DMS153 treated with DMSO at 0.1 percent for 48 hours (cell line): ENCODE data around the gene LHB.
A peak's percentile ranks its signal among the peaks of the same experiment; 100 is the strongest.

Source experiments
- DNase-seq: peaks from one replicate; lab custom pipeline; 2025; ENCODE audit not compliant: unreplicated experiment; lab: John Stamatoyannopoulos, UW

Gene LHB

GRCh38 chr19:48986211-48986610 is 30.7 kb downstream of the LHB start:
- DNase-seq, result no peak

- no peak for DNase-seq
Measured at GRCh38 chr19:48985711-48986110, 31.2 kb downstream of the LHB start.

- no peak for DNase-seq
Measured at GRCh38 chr19:48982280-48982679, 34.6 kb downstream of the LHB start.

- DNase-seq, result no peak
Measured at GRCh38 chr19:48977061-48977460, 39.8 kb downstream of the LHB start.

GRCh38 chr19:48975947-48976847 is 40.7 kb downstream of the LHB start:
- peak; percentile 13 for DNase-seq

GRCh38 chr19:48970923-48971395 is 45.9 kb downstream of the LHB start:
- DNase-seq, result peak; percentile 64

GRCh38 chr19:48970139-48970766 is 46.6 kb downstream of the LHB start:
- no peak for DNase-seq

GRCh38 chr19:48969276-48970138 is 47.4 kb downstream of the LHB start:
- no peak for DNase-seq

- DNase-seq, result no peak
Measured at GRCh38 chr19:48968813-48969218, 48.1 kb downstream of the LHB start.

GRCh38 chr19:48968179-48968661 is 48.7 kb downstream of the LHB start:
- DNase-seq, result no peak

- DNase-seq, result no peak
Measured at GRCh38 chr19:48967346-48968178, 49.3 kb downstream of the LHB start.

GRCh38 chr19:48966541-48967345 is 50.1 kb downstream of the LHB start:
- DNase-seq, result no peak
